Stimulated activated CD4-positive, alpha-beta T cell treated with anti-CD3 and anti-CD28 coated beads, Interleukin-1b, Interleukin-23, amount 100 ng/mL, for 48 hours (primary cell): ENCODE results near the gene ABCC8.

Source experiments
- DNase-seq: peaks from one replicate; pipeline ENCODE4 v3.0.0-alpha.2; 2020

The ABCC8 gene

GRCh38 chr11:17476317-17477083, at the start of gene ABCC8:
Gene ABCC8, minus strand, starts transcription at chr11:17476845. Its CDS starts 69 bp downstream, at chr11:17476776.
- no peak for DNase-seq

- no peak for DNase-seq
Measured at GRCh38 chr11:17526326-17526725, 49.7 kb upstream of the ABCC8 start.

- DNase-seq = no peak
Measured at GRCh38 chr11:17525570-17525969, 48.9 kb upstream of the ABCC8 start.

GRCh38 chr11:17524221-17524620, 47.6 kb upstream of the ABCC8 start:
- DNase-seq = no peak

GRCh38 chr11:17522655-17523054, 46.0 kb upstream of the ABCC8 start:
- no peak for DNase-seq

- no peak for DNase-seq
Measured at GRCh38 chr11:17521106-17521900, 44.7 kb upstream of the ABCC8 start.

GRCh38 chr11:17519061-17519885, 42.6 kb upstream of the ABCC8 start:
- DNase-seq = no peak

- DNase-seq = no peak
Measured at GRCh38 chr11:17518366-17518765, 41.7 kb upstream of the ABCC8 start.

- no peak for DNase-seq
Measured at GRCh38 chr11:17517186-17517585, 40.5 kb upstream of the ABCC8 start.

GRCh38 chr11:17516551-17517150, 40.0 kb upstream of the ABCC8 start:
- DNase-seq = no peak

- no peak for DNase-seq
Measured at GRCh38 chr11:17515443-17516176, 39.0 kb upstream of the ABCC8 start.

GRCh38 chr11:17514476-17514875, 37.8 kb upstream of the ABCC8 start:
- no peak for DNase-seq

- peak; percentile 39 for DNase-seq
Measured at GRCh38 chr11:17513853-17514252, 37.2 kb upstream of the ABCC8 start.

GRCh38 chr11:17512101-17512500, 35.5 kb upstream of the ABCC8 start:
- DNase-seq = no peak

GRCh38 chr11:17511571-17511970, 34.9 kb upstream of the ABCC8 start:
- no peak for DNase-seq

GRCh38 chr11:17510507-17511206, 34.0 kb upstream of the ABCC8 start:
- DNase-seq = no peak

- DNase-seq = no peak
Measured at GRCh38 chr11:17508791-17509190, 32.1 kb upstream of the ABCC8 start.

- no peak for DNase-seq
Measured at GRCh38 chr11:17508306-17508705, 31.7 kb upstream of the ABCC8 start.

- DNase-seq = no peak
Measured at GRCh38 chr11:17507773-17508172, 31.1 kb upstream of the ABCC8 start.

GRCh38 chr11:17506942-17507341, 30.3 kb upstream of the ABCC8 start:
- DNase-seq = no peak

- DNase-seq = no peak
Measured at GRCh38 chr11:17506314-17506713, 29.7 kb upstream of the ABCC8 start.

GRCh38 chr11:17505146-17505545, 28.5 kb upstream of the ABCC8 start:
- DNase-seq = no peak
